NCI-H2196 treated with DMSO at 0.1 percent for 48 hours (cell line): ENCODE data around the gene C4orf50.
A peak's percentile ranks its signal among the peaks of the same experiment; 100 is the strongest.

Experiments used
- DNase-seq: peaks from one replicate; lab custom pipeline; 2025; ENCODE audit not compliant: unreplicated experiment; lab: John Stamatoyannopoulos, UW

C4orf50 gene

GRCh38 chr4:5894266-5894665 is 124.0 kb downstream of the C4orf50 start:
- DNase-seq: no peak

DNA sequence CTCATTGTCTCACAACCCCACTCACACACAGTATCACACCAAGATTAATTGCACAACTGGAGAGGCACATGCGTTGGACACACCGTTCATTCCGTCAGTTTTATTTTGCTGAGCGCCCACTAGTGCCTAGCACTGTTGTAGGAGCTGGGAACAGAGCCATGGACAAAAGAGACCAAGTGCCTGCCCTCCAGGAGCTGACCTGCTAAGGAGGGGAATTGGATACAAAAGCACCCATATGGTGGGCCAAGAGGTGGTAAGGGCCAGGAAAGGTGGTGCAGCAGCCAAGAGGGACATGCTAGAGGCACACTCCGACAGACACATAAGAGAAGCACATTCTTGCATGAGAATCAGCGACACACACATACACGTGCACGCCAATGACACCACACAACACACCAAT is 124.6 kb downstream of the C4orf50 start:
- no peak for DNase-seq

GRCh38 chr4:5893004-5893580 is 125.1 kb downstream of the C4orf50 start, which contains the start of gene CRMP1:
CRMP1 (minus strand) TSS chr4:5893086; CDS start chr4:5892969, 117 bp downstream.
- peak; percentile 33 for DNase-seq

DNA sequence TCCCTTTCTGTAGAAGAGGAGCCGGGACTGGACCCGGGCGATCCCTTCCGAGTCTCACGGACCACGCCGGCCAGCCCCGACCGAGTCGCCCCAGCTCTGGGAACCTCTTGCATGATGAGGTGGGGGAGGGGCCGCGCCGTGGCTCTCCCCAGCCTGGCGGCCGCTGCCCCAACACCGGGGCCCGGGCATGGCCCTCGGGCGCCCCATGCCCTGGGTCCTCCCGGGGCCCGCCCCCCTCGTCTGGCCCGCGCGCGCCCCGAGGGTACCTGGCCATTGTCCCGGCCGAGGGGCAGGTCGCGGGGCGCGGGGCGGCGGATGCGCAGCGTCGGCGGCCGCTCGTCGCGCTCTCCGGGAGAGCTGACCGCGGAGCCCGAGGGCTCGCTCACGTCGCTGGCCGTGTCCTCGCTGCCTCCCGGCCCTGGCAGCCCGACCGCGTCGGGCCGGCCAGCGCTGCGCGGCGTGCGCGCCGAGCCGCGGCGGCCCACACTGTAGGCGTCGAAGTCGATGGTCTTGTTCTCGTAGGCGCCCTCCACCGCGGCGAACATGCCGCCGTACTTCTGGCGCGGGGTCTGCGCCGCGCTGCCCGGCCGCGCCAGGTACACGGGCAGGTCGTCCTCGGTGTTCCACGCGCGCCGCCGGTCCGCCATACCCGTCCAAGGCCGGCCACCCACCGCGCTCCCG is 125.8 kb downstream of the C4orf50 start:
- DNase-seq: no peak

DNA sequence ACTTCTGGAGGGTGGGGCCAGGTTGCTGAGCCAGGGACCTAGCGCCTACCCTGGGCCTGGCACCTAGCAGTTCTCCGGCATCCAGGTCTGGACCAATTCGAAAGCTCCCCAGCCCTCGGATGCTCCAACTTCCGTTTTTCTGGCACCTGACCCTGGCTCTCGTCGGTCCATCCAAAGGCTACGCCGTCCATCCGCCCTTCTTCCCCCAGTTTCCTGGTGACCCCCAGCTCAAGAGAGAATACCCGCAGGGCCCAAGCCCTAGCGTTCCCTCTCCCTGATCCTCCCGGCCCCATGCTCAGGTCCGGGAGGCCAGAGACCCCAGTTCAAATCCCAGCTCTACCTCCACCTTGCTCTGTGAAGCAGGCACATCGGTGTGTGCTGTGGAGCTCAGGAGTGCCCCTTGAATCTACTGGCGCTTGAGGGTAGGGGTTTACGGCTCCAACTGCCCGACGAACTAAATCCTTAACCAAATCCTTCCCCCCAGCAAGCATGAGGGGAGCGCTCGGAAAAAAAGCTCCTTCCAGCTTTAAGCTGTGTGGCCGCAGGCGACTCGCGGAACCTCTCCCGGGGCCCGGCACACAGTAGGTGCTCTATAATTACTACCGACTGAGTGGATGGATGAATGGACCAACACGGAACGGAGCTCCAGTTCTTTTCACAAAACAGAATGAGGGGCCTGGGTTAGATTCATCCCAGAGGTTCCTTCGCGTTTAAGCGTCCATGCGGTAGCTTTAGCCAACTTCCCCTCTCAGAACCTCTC is 126.5 kb downstream of the C4orf50 start:
- no peak for DNase-seq

DNA sequence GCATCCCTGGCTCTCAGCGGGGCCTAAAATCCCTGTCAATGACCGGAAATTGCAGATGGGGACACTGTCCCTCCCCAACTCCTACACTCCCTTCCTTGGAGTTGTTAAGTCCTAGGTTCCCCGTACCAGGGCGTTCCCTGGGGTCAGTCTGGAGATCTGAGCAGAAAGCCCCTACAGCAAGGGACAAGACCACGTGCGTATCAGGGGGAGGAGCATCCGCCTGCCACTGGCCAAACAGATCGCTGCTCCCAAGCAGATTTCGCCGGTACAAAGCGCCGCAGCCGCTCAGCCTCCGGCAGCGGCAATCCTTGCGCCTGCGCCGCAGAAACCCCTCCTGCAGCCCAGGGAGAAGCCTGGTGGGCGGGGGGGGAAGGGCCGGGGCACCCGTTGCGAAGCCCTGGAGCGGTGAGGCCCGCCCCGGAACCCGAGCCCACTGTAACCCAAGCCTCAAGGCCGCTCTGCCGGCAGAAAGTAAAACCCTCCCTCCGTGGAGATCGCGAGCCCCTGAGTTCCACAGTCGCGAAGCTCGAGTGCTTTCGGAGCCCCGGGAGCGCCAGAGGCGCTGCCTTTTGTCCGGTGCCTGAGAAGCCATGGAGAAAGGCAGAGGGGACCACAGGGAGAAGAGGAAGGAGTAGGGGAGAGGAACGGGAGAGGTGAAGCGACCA is 128.0 kb downstream of the C4orf50 start:
- DNase-seq: peak; percentile 91

- no peak for DNase-seq
Observed at GRCh38 chr4:5889002-5889696, 129.1 kb downstream of the C4orf50 start.

GRCh38 chr4:5888222-5889001 is 129.8 kb downstream of the C4orf50 start:
- peak; percentile 73 for DNase-seq

GRCh38 chr4:5887361-5888221 is 130.6 kb downstream of the C4orf50 start:
- DNase-seq: peak; percentile 29

- no peak for DNase-seq
Observed at GRCh38 chr4:5887011-5887360, 131.2 kb downstream of the C4orf50 start.

DNA sequence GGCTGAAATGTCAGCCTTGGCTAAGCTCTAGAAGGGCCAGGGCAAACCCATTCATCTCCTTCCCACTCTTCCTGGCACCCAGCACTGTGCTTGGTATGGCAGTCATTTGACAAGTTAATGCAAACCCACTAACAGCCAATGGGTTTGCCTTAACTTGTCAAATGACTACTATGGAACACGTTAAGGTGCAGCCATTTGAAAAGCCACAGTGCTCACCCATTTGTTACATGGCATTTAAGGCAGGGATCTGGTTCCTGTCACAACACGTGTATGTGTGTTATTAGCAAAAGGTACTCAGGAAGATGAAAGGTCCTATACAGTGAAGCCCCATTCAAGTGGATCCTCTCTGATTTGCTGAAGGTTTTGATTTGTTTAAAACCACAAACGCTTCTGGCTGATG is 132.5 kb downstream of the C4orf50 start:
- DNase-seq: no peak

DNA sequence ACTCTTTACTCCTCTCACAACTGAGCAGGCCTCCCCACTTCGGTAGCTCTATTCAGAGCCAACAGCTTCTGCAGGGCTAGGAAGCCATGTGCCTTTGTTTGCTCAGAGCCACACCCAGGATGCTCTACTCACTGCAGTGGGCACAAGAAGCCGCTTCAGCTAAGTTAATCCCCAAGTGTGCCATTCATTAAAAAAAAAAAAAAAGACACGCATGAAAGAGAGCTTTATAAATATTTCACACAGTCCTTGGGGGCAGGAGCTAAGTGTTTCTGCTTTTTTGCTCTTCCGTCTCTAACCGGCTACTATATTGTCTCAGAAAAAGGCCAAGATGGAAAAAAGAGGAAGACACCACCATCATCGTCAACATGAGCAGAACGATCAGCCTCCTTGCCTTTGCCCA is 133.4 kb downstream of the C4orf50 start:
- DNase-seq: no peak

GRCh38 chr4:5883916-5884315 is 134.3 kb downstream of the C4orf50 start:
- DNase-seq: no peak

DNA sequence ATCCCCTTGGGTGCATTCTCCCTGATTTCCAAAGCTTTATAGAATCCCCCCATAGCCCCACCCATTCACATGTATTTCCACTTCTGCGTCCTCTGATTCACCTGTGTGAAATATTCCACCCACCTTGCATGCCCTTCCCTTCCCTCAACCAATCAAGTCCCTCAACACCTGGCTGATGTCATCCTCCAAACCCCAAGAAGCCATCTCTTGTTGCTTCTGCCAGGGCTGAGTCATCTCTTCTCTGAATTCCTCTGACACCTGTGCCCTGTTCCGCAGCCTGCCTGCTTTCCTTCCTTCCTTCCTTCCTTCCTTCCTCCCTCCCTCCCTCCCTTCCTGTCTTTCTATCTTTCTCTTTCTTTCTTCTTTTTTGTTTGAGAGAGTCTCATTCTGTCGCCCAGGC is 135.3 kb downstream of the C4orf50 start:
- DNase-seq: no peak

DNA sequence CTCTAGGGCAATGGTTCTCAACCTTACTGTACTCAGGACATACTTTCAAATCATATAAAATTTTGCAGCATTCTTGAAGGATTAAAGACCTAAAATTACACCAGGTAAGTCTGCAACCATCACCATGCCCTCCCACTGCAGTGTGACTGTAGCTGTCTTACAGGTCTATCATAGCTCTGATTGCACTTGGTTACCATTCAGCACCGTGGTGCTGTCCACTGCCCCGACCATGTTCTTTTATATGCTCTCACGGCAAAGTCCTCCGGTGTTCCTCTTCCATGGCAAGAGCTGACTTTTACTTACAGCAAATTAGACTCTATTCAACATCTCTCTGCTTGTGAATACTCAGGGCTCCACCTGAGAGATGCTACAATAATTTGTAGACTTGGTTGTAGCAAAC is 136.9 kb downstream of the C4orf50 start:
- DNase-seq: no peak

DNA sequence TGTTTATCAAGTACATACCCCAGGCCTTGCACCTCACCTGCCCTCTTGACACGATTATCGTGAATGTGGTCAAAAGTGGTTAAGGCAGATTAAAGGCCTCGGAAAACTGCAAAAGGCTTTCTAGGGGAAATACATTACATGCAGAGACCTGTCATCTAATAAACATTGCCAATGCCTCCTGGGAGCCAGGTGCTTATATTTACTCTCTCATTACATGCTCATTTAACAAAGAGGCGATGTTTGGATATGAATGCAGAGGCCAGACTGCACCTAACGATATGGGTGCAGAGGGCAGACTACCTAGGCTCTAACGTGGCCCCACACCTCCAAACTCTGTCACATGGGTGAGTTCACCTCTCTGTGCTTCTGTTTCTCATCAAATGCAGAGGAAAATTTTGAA is 139.9 kb downstream of the C4orf50 start:
- no peak for DNase-seq

DNA sequence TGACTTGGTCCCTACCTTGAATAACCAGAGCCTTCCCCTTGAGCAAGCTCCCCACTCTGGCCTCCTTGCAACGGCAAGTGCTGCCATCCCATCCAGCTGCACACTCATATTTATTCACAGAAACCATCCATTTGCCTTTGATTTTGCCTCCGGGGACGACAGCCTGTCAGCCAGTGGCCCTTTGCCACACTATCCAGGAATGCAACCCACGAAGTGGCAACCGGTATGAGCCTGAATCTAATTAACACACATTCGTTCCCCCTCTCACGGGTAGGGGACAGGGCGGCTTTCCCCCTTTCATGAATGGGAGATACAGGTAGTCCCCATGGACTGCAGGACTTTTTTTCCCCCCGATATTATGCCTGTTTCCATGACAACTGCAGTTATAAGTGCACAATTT is 140.8 kb downstream of the C4orf50 start:
- DNase-seq: no peak

GRCh38 chr4:5874811-5875449 is 143.3 kb downstream of the C4orf50 start:
- peak; percentile 28 for DNase-seq

GRCh38 chr4:5870701-5871100 is 147.5 kb downstream of the C4orf50 start:
- DNase-seq: no peak
